Keratinocyte (primary cell): Measurements from ENCODE around the gene MTCL1.

ENCODE experiments used
- CTCF ChIP-seq, 3 experiments: IDR thresholded peaks in 1 of 3; conservative IDR thresholded peaks in 1 of 3; optimal IDR thresholded peaks in 1 of 3; 2 replicates in 2 of 3; 3 replicates in 1 of 3; pipeline versions ENCODE3 to v1.5.1; 2011; ENCODE audit warnings: low read length in 3 of 3, mild to moderate bottlenecking in 3 of 3, moderate library complexity in 2 of 3, control low read depth in 1 of 3, inconsistent platforms in 1 of 3; ENCODE audit not compliant: insufficient read depth in 2 of 3; ENCODE audit errors: extremely low read depth in 1 of 3
- EZH2 ChIP-seq: IDR thresholded peaks from one replicate; pipeline ENCODE4 v1.6.1; 2012; ENCODE audit warnings: inconsistent platforms, mild to moderate bottlenecking, low read length, moderate library complexity

DNA sequence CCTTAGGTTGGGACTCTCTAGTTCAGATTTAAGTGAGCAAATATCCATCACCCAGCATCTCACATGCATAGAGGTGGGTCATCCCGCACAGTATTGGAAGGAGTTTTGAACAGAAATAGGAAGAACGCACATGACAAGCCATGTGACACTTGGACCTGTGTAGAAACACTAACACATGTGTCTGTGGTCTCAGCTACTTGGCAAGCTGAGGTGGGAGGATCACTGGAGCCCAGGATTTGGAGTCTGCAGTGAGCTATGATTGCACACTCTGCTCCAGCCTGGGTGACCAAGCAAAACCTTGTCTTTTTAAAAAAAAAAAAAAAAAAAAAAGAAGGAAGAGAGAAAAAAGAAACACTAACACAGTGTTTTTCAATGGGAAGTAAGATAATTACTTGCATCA, 5.4 kb upstream of the MTCL1 start:
- no peak for TF ChIP-seq CTCF (optimal IDR thresholded peaks at IDR 0.05 in 1 of 3, IDR thresholded peaks at IDR 0.05 in 1 of 3, conservative IDR thresholded peaks at IDR 0.05 in 1 of 3; ENCODE audit: extremely low read depth in 1 of 3, insufficient read depth in 2 of 3, low read length in 3 of 3)
- TF ChIP-seq EZH2: no peak
